Fibroblast of the aortic adventitia (primary cell): ENCODE data around the gene IGLL5. TPM values are rescaled to one million over a fixed set of nuclear protein-coding genes. Genes with fewer than 3 reads are reported as not detected.

ENCODE experiments used
- DNase-seq: peaks from one replicate; pipeline ENCODE4 v3.0.0-alpha.2; 2010; ENCODE audit warnings: low read depth
- H3K4me3 ChIP-seq: 2 replicates; pipeline ENCODE4 v1.5.1; 2011; ENCODE audit warnings: low read depth, mild to moderate bottlenecking, control low read depth, low read length, moderate library complexity
- CTCF ChIP-seq: IDR thresholded peaks from 2 replicates; pipeline ENCODE4 v1.5.1; 2011; ENCODE audit warnings: mild to moderate bottlenecking, low read length, control low read depth, inconsistent platforms; ENCODE audit not compliant: insufficient read depth
- total RNA-seq: library from RNA; depleted of rRNA; stranded (reverse); fragments of >200 nt; gene quantifications from 2 replicates; pipeline ENCODE4 v1.2.3, GENCODE V29; 2012; ENCODE audit warnings: low replicate concordance

The IGLL5 gene
- total RNA-seq, 1 donor = not detected

- peak; percentile 11 for DNase-seq
- no peak overlapping the region for H3K4me3 ChIP-seq
- no peak for TF ChIP-seq CTCF
Observed at GRCh38 chr22:22927888-22928665, 40.5 kb downstream of the IGLL5 start.

- peak; percentile 56 for DNase-seq
Observed at GRCh38 chr22:22928666-22929380, 41.2 kb downstream of the IGLL5 start.

GRCh38 chr22:22929381-22930221, 42.0 kb downstream of the IGLL5 start:
- no peak for TF ChIP-seq CTCF
- no peak overlapping the region for H3K4me3 ChIP-seq
- no peak for DNase-seq

More at GRCh38 chr22:22928666-22929380, 41.2 kb downstream of the IGLL5 start:
- TF ChIP-seq CTCF = no peak
- H3K4me3 ChIP-seq = no peak overlapping the region

GRCh38 chr22:22930222-22930497, 42.5 kb downstream of the IGLL5 start:
- DNase-seq = no peak
- TF ChIP-seq CTCF = no peak
- no peak overlapping the region for H3K4me3 ChIP-seq

GRCh38 chr22:22930571-22931556, 43.2 kb downstream of the IGLL5 start:
- no peak for TF ChIP-seq CTCF
- no peak overlapping the region for H3K4me3 ChIP-seq
- no peak for DNase-seq

GRCh38 chr22:22931557-22932270, 44.1 kb downstream of the IGLL5 start:
- H3K4me3 ChIP-seq = no peak overlapping the region
- no peak for TF ChIP-seq CTCF
- no peak for DNase-seq
